Measurements from ENCODE around the gene LRP5.

GRCh38 chr11:68429661-68430060, 117.3 kb downstream of the LRP5 start:
- TF ChIP-seq CTCF (IDR thresholded peaks at IDR 0.05) (no peak), POLR2A (IDR thresholded peaks at IDR 0.05) (no peak)

All from adrenal gland (tissue), 5 donors.